ENCODE data around the gene BHMT2. TPM values are rescaled to one million over a fixed set of nuclear protein-coding genes. Genes with fewer than 3 reads are reported as not detected.

The BHMT2 gene
- total and polyA plus RNA-seq, 2 donors (not counting 3 experiments of a cell fraction or from before 2014, with no cell fraction given) = 0.71 to 0.92 TPM

- no TSS peak for BruUV-seq (replicated peaks)
- dilution Hi-C loops (cut with MboI; ENCODE audit: extremely low pct_ligation_motif_present, low sequenced_read_pairs) = no loop called here
- TF ChIP-seq CTCF (IDR thresholded peaks at IDR 0.05; ENCODE audit: extremely low read depth in 1 of 2, insufficient read depth in 1 of 2, low read depth in 1 of 2, low read length in 2 of 2) = no peak
- TF ChIP-seq MAX (IDR thresholded peaks at IDR 0.05; ENCODE audit: insufficient read depth, insufficient read length) = no peak
- TF ChIP-seq EZH2 (IDR thresholded peaks at IDR 0.05; ENCODE audit: borderline replicate concordance, low read depth, low read length, severe bottlenecking) = no peak
- no peak for TF ChIP-seq POLR2AphosphoS5 (IDR thresholded peaks at IDR 0.05; ENCODE audit: insufficient read depth, low read depth, low read length)
- no peak for TF ChIP-seq FOS (IDR thresholded peaks at IDR 0.05; ENCODE audit: borderline replicate concordance, insufficient read depth, low read length)
- no peak for TF ChIP-seq GATA2 (IDR thresholded peaks at IDR 0.05; ENCODE audit: insufficient read depth, insufficient read length, low read depth, low read length)
- H3K4me3 ChIP-seq (replicated peaks in 1 of 3; ENCODE audit: insufficient read depth in 1 of 3, low read depth in 1 of 3, low read length in 3 of 3) = no peak overlapping the region
- no peaks in the 10 kb centered on the region for H3K79me2 ChIP-seq (ENCODE audit: control insufficient read depth, insufficient read depth, low read length)
- DNase-seq (ENCODE audit: low read depth, low spot score) = no peak
- no peak overlapping the region for H3K4me2 ChIP-seq (ENCODE audit: insufficient read depth, low read length)
- H3K4me1 ChIP-seq (ENCODE audit: control insufficient read depth, extremely low read depth, insufficient read depth, low read length) = peaks cover 11% of the 10 kb centered on the region
- no peaks in the 10 kb centered on the region for H3K36me3 ChIP-seq (ENCODE audit: control insufficient read depth in 2 of 2, extremely low read depth in 1 of 2, insufficient read depth in 2 of 2, low read length in 2 of 2)
- no peaks in the 10 kb centered on the region for H3K9me3 ChIP-seq (replicated peaks; ENCODE audit: control insufficient read depth, insufficient read depth, low read length)
- intact Hi-C loops (cut with micrococcal nuclease) = loop anchor here (5.0 kb wide), 3 partner anchors 603 to 952 kb away; no protein-coding TSS in a partner anchor
- H2AFZ ChIP-seq (ENCODE audit: low read depth, low read length) = no peak overlapping the region
- FAIRE-seq = no peak
- no peaks in the 10 kb centered on the region for H4K20me1 ChIP-seq (replicated peaks; ENCODE audit: control insufficient read depth, extremely low read depth, insufficient read depth, low read length)
- POLR2A ChIA-PET = no interaction called here
- H3K27me3 ChIP-seq (ENCODE audit: control insufficient read depth in 2 of 2, insufficient read depth in 2 of 2, low read length in 2 of 2) = peaks cover 2 to 3% of the 10 kb centered on the region in 2 experiments
- H3K9ac ChIP-seq (replicated peaks; ENCODE audit: extremely low read depth, insufficient read depth, low read length) = no peak overlapping the region
- H3K9me1 ChIP-seq (replicated peaks; ENCODE audit: control insufficient read depth, extremely low read depth, insufficient read depth, low read length) = no peaks in the 10 kb centered on the region
- H3K27ac ChIP-seq (ENCODE audit: insufficient read depth, low read depth, low read length) = no peak overlapping the region
- CTCF ChIA-PET = interaction anchor here (1.8 to 8.8 kb wide), 2 partner anchors 106 to 146 kb away, joined by 4 to 726 read pairs; partner anchors contain the start of gene ARSB
Measured at GRCh38 chr5:79130781-79131180, 61.2 kb downstream of the BHMT2 start.
